OCI-LY1 (cell line): Measurements from ENCODE around the gene COL8A1.

Experiments used
- CTCF ChIP-seq: fragments of 200-600 bp; sonication (generic), shearing (Covaris generic); IDR thresholded peaks from 2 replicates; pipeline ENCODE4 v1.5.1; 2017; ENCODE audit warnings: mild to moderate bottlenecking, antibody characterized with exemption, low read length, moderate library complexity, mixed read lengths
- EZH2 ChIP-seq: fragments of 200-600 bp; sonication (generic), shearing (Covaris generic); IDR thresholded peaks from 2 replicates; pipeline ENCODE4 v1.8.0; 2017; ENCODE audit warnings: borderline replicate concordance, mixed run types, mild to moderate bottlenecking, antibody characterized with exemption, low read length, moderate library complexity, mixed read lengths

DNA sequence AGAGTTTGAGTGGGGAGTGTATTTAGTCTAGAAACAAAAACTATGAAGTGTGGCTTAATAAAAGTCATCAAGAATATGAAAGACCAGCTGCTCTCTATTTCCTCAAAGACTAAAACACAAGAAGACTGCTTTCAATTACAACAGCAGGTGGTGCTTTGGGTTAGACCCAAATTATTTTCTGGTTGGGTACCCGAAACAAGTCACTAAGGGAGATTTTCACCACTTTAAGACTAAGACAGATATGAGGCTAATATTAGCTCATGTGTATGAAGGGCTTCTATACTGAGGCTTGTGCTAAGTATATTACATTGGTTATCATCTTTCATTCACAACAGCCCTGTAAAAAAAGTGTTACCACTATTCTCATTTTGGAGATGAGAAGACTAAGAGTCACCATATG lies 43.1 kb downstream of the COL8A1 start:
- TF ChIP-seq CTCF (no peak), EZH2 (no peak)
